GM12875 (cell line): Measurements from ENCODE around the gene TTLL10.

Experiments used
- H3K4me3 ChIP-seq: one replicate; pipeline ENCODE4 v1.5.1; 2011; ENCODE audit warnings: low read depth, low read length, control low read depth
- CTCF ChIP-seq: IDR thresholded peaks from 2 replicates; pipeline ENCODE4 v1.5.1; 2011; ENCODE audit warnings: low read depth, mild to moderate bottlenecking, control low read depth, inconsistent platforms, low read length, moderate library complexity, borderline replicate concordance; ENCODE audit not compliant: insufficient read depth

Gene TTLL10

GRCh38 chr1:1243266-1243660 lies 69.6 kb downstream of the TTLL10 start:
- no peak for TF ChIP-seq CTCF
- H3K4me3 ChIP-seq, result no peak overlapping the region

DNA sequence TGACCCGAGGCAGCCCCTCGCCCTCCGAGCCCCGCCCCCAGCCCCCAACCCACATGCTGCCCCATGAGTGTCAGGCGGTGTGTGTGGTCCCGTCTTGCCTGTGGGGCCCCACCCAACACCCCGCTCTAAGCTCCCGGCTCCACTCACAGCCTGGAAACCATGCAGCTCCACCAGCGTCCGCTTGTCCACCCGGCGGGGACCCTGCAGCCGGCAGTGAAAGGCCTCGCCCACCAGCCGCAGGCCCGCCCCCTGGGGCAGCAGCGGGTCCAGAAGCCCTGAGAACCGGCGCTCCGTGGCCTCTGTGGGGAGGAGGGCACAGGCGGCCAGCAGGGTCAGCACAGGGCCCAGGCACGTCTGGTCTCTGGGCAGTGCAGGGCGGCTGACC lies 70.1 kb downstream of the TTLL10 start:
- TF ChIP-seq CTCF, result no peak
- H3K4me3 ChIP-seq, result no peak overlapping the region

DNA sequence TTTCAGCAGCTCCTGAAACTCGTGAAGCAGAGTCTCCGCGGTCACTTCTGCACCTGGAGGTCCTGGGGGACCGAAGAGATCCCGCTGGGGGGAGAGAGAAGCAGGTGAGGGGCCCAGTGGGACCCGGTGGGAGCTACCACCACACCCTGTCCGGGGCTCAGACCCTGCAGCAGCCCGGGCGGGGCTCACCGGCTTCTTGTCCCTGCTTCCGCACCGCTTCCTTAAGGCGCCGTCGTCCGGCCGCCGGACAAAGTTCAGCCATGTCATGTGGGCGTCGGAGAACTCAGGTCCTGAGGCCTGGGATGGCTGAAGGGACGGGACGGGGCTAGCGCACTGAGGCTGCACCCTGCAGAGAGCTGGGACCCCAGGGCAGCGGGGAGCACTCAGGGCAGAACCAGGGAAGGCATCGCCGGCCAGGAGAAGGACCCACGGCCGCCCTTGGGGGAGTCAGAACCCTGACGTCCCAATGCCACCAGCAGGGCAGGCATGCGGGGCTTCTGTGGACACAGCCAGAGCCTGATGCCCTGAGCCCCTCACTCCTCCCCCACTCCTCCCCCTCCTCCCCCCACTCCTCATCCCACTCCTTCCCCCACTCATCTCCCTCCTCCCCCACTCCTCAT lies 70.6 kb downstream of the TTLL10 start:
- no peak for TF ChIP-seq CTCF
- no peak overlapping the region for H3K4me3 ChIP-seq

- no peak overlapping the region for H3K4me3 ChIP-seq
- TF ChIP-seq CTCF, result no peak
Measured at GRCh38 chr1:1245178-1245816, 71.6 kb downstream of the TTLL10 start.

DNA sequence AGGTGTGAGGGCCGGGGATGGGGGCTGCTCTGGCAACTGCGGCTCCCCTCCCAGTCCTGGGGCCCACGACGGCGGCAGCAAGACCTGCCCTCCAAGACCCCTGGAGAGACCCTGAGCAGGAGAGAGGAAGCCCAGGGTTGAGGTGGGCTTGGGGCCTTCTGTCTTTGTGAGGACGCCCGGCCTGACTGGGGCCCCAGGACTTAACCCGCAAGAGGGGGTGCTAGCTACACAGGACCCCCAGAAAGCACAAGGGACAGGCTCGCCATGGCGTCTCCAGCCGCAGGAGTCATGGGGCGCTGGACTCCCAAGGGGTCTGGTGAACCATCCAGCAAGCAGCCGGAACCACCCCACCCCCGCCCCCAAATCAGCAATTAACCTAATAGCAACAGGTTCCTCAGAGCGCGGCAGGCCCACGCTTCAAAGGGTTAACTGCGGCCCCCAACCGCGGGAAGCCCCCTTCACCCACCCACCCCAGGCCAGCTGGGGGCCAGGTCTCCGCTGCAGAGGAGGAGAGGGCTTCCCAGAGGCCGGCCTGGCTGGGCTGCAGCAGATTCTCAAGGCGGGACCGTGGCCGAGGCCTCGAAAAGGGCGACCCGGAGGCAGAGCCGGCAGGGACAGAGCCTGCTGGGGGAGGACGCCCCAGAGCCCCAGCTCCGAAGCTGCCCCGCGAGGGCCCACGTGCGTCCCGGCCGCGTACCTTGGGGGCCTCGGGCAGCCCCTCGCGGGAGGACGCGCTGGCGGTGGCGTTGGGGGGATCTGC lies 72.3 kb downstream of the TTLL10 start:
- TF ChIP-seq CTCF, result no peak
- no peak overlapping the region for H3K4me3 ChIP-seq

DNA sequence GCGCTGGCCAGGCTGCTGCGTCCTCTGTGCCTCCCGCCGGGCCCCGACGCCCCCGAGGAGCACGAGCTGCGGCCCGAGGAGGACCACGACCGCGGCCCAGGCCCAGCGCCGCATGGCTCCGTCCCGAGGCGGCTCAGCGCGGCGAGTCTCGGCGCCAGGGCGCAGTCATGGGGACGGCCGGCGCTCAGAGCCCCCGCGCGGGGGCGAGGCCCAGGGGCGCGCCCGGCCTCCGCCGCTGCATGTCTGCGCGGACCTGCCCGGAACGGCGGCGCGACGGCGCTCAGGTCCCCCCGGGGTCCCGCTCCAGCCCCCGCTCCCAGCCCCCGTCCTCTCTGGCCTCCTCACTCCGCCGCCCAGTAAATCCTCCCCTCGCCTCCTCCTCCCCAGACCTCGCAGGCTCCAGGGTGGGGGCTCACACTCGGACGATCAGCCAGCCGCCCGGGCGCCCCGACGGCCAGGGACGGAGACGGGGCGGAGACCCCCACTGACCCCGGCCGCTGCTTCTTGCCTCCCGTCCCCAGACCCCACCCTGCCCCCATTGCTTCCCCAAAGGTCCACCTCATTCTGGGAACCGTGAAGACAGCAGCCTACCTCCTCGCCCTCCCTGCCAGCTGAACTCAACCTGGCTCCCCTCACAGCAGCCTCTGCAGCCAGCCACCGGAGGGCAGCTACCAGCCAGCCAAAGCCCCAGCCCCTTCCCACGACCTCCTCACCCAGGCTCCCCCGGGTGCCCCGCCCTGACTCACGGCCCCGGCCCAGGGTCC lies 73.1 kb downstream of the TTLL10 start, which contains the start of gene C1QTNF12:
Gene C1QTNF12 (minus strand): TSS at position 146 of the 764 bp plus-strand sequence. CDS start 32 bp downstream, at position 114.
- TF ChIP-seq CTCF, result no peak
- H3K4me3 ChIP-seq, result no peak within 1 kb of the TSS
